ENCODE results near the gene UTP25.
"Not testable (repeated sequence)": the region's sequence is repeated elsewhere in the genome, so short reads cannot be mapped to it uniquely, and the experiment has no call there.

Gene UTP25, protein sequence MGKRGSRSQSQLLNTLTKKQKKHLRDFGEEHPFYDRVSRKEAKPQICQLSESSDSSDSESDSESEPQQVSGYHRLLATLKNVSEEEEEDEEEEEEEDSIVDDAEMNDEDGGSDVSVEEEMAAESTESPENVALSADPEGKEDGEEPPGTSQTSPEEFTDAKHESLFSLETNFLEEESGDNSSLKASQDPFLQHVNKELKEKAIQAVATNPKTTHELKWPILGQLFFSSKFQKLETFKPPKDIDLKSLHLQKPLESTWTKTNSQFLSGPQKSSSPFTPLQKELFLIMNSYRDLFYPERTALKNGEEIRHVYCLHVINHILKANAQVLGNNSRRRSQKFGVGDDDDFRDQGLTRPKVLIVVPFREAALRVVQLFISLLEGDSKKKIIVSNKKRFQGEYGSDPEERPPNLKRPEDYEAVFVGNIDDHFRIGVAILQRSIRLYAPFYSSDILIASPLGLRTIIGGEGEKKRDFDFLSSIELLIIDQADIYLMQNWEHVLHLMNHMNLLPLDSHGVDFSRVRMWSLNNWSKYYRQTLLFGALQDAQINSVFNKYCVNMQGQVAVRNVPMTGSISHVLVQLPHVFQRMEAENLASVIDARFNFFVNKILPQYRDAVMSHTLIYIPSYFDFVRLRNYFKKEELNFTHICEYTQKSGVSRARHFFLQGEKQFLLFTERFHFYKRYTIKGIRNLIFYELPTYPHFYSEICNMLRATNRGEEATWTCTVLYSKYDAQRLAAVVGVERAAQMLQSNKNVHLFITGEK

DNA sequence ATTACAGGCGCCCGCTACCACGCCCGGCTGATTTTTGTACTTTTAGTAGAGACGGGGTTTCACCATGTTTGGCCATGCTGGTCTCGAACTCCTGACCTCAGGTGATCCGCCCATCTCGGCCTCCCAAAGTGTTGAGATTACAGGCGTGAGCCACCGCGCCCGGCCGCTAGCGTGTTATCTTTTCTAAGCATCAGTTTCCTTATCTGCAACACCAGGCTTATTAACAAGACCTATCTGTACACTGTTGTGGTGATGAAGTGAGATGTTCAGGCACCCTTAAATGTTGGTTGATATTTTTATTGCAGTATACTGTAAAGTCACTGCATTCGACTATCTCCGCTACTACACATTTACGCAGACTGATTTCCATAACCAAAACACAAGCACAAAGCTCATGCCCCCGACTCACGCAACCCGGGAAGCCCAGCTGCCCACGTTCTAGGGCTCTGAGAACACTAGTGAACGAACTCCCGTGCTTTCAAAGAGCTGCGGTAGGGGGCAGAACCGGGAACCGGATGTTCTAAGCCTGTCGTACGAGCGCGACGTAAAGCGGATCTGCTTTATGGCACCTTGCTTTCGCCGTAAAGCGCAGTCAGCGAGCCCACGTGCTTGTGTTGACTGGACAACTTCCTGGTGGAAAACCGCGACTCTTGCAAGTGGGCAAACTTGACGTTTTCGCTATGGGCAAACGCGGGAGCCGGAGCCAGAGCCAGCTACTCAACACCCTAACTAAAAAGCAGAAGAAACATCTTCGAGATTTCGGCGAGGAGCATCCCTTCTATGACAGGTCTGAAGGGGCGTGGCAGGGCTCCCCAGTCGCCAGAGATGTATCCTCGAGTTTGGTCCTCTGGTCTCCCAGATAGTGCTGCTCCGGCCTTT, at the start of gene UTP25:
Gene UTP25, plus strand, starts transcription at position 589 of the 879 bp plus-strand sequence. Its CDS starts 92 bp downstream, at position 681.
- DNase-seq, result peak; percentile 92 to 95

- DNase-seq, result no peak
Observed at GRCh38 chr1:209778102-209778501, 49.7 kb upstream of the UTP25 start.

DNA sequence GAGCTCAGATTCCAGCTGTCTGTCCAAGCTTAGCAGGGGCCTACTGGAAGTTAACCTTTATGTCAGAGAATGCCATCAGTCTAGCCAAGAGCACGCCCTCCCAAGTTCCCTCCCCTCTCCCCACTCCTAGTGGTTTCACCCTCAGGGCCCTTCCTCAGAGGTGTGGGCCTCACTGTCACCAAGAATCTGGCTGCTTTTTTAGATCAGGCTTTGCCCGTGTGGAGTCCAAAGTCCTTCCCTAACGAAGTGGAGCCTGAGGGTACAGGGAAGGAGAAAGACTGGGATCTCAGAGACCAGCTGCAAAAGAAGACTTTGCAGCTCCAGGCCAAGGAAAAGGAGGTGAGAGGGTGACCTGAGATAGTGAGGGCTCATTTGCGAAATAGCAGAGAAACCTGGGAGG, 47.5 kb upstream of the UTP25 start:
- no peak for DNase-seq

- DNase-seq, result no peak
Observed at GRCh38 chr1:209783386-209783785, 44.4 kb upstream of the UTP25 start.

GRCh38 chr1:209784265-209785169, 43.3 kb upstream of the UTP25 start, which contains the start of gene C1orf74:
TSS of gene C1orf74 (minus strand) at chr1:209784559. CDS start at chr1:209783634, 925 bp downstream.
- DNase-seq, result peak; percentile 98

GRCh38 chr1:209785592-209785991, 42.2 kb upstream of the UTP25 start:
- no peak for DNase-seq

DNA sequence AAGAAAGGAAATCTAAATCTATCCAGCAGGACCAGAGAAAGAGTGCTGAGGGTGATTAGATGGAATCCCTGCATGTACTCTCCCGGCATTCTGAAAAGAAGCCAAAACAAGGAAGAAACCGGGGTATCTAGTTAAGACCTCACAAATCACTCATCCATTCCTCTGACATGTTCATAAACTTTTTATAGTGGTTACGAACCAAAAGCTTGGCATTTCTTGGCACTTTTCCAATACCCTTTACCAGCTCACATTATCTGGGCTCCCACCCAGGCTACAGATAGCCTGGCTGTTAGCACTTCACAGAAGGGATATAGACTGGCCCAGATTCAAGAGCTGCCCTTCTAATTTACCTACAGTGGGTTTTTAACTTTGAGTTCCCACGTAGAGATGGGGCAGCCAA, 41.6 kb upstream of the UTP25 start:
- DNase-seq, result no peak

DNA sequence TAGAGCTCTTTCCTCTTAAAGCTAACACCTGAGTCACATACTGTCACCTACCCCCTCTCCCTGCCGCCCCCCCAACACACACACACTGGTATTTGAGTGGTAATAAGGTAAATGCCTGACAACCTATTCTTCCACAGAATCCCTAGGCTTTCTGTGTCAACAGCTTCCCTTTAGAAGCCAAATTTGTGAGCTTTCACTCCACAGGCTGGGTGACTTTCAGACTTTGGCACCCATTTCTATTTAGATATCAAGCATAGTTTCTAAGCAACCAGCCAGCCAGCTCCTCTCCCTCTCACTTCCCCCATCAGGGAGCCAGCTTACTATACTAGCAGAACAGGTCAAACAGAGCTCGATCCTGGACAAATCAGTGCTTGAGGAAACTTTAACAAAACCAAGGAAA, 40.2 kb upstream of the UTP25 start:
- no peak for DNase-seq

GRCh38 chr1:209789245-209789644, 38.5 kb upstream of the UTP25 start:
- no peak for DNase-seq

DNA sequence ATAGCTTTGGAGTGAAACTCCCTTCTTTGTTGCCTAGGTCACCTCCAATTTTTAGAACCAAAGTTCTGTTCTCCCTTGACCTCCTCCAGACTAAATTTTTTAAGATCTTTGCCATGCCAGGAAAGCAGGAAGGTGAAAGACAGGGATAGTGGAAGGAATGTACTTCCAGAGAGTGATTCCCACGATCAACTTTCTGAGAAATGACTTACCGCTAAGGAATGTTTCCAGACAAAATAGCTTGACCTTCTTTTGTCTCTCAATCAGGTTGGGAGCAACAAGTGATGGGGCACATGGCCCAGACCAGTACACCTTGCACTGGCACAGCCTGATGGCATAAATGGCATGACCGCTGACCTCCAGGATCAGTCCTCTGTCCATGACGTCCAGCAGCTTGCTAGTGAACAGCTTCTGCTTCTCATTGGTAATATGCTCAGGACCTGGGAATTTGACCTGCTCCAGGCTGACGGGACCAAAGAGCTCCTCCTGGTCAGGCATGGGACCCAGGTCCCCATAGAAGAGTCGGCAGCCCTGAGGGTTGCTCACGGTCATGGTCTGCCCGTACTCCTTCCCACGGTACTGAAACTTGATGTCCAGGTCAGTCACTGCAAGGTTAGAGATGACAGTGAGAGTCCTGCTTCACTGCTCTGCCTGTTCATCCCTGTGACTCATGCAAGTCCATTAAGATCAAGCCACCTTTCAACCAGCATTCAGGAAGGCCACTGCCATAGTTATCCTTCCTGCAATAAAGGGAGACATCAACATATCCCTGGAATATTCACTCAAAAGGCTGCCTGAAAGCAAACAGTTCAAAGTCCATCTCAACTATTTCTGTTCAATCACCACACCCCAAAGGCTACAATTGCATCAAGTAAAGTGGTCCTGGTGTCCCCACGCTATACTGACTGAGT, 37.2 kb upstream of the UTP25 start:
- DNase-seq, result no peak

GRCh38 chr1:209791920-209792319, 35.9 kb upstream of the UTP25 start:
- DNase-seq, result no peak

- not testable (repeated sequence) for DNase-seq
Observed at GRCh38 chr1:209793711-209794110, 34.1 kb upstream of the UTP25 start.

DNA sequence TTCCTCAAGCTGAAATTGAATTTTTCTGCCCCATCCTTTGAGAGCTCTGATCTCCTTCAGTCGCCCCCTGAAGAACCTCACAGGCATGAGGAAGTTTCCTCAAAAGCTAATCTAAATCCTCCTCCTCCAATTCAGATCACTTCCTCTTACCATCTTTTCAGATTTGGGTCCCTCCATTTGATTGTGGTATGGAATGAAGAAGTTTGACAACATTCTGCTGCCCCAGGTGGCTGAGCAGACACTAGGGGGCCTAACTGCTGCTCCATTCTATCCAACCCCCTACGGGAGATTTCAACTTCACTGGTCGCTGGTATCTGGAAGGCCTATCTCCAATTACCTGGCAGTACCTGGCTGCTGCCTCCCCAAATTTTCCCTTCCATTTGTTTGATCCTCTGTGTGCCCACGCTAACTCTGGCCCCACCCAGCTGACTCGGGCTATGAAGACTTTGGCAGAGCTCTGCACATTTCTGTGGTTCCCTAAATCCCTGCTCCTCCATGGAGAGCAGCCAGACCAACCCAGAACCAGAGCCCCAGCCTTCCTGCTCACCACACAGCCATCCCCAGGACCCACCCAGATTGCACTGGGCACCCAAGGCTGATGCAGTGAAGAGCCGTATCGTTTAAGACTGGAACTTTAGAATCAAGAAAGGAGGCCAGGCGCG, 29.7 kb upstream of the UTP25 start:
- no peak for DNase-seq

- DNase-seq, result no peak
Observed at GRCh38 chr1:209800984-209801834, 26.6 kb upstream of the UTP25 start.

- DNase-seq, result no peak
Observed at GRCh38 chr1:209802117-209802779, 25.5 kb upstream of the UTP25 start.

GRCh38 chr1:209802780-209803152, 25.0 kb upstream of the UTP25 start:
- DNase-seq, result no peak

DNA sequence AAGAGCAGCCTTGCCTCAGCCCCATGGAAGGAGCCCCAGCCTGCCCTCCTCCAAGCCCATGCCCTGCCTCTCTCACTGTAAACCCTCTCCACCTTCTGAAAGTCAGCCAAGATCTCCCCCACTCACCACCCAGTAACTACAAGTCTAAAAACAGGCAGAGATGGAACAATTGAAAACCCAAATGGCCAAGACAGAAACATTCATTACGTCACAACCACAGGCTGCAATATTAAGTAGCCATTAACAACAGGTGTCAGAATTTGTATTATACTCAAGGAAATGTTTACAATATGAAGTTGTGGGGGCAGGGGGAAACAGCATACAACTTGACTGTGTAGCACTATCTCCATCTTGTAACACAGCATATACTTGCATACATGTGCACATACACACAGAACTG, 24.2 kb upstream of the UTP25 start:
- DNase-seq, result no peak

- DNase-seq, result no peak
Observed at GRCh38 chr1:209805341-209805781, 22.4 kb upstream of the UTP25 start.
